Subcutaneous abdominal adipose tissue (tissue), 5 donors: ENCODE measurements around the gene RRP1.
"Not testable (repeated sequence)": the region's sequence is repeated elsewhere in the genome, so short reads cannot be mapped to it uniquely, and the experiment has no call there.

ENCODE experiments used
- H3K27ac ChIP-seq: one replicate; pipeline ENCODE4 v1.7.0; 2013; ENCODE audit warnings: low read depth, mild to moderate bottlenecking, inconsistent platforms, low read length, moderate library complexity
- H3K27me3 ChIP-seq, 5 donors: one replicate each; pipeline ENCODE4 v1.7.0; 2013; ENCODE audit warnings: low read length in 5 of 5, inconsistent platforms in 1 of 5; ENCODE audit not compliant: control insufficient read depth in 5 of 5, insufficient read depth in 4 of 5
- H3K36me3 ChIP-seq, 5 donors: one replicate each; pipeline ENCODE4 v1.7.0; 2013; ENCODE audit warnings: low read length in 5 of 5; ENCODE audit not compliant: control insufficient read depth in 5 of 5, insufficient read depth in 5 of 5
- H3K4me1 ChIP-seq, 5 donors: one replicate each; pipeline ENCODE4 v1.7.0; 2013; ENCODE audit warnings: low read length in 5 of 5, mild to moderate bottlenecking in 3 of 5, moderate library complexity in 1 of 5; ENCODE audit not compliant: control insufficient read depth in 5 of 5, insufficient read depth in 5 of 5
- H3K4me3 ChIP-seq, 5 donors: one replicate each; pipeline ENCODE4 v1.7.0; 2013; ENCODE audit warnings: low read length in 5 of 5, low read depth in 1 of 5
- H3K9ac ChIP-seq, 5 donors: one replicate each; pipeline ENCODE4 v1.7.0; 2013; ENCODE audit warnings: low read length in 5 of 5, mild to moderate bottlenecking in 4 of 5, moderate library complexity in 3 of 5
- H3K9me3 ChIP-seq, 5 donors: one replicate each; pipeline ENCODE4 v1.7.0; 2013; ENCODE audit warnings: low read length in 5 of 5; ENCODE audit not compliant: control insufficient read depth in 5 of 5
- donor health status: healthy.
- donor health status: healthy.
- donor health status: healthy.
- donor health status: healthy.
- donor health status: healthy.

The RRP1 gene

GRCh38 chr21:43814215-43815106 lies 25.1 kb downstream of the RRP1 start:
- H3K4me3 ChIP-seq: no peak overlapping the region
- H3K27ac ChIP-seq: no peak overlapping the region
- H3K4me1 ChIP-seq: peaks cover 7 to 65% (median 39%) of the 10 kb centered on the region in 5 donors
- H3K27me3 ChIP-seq: no peaks in the 10 kb centered on the region
- H3K9ac ChIP-seq: peak overlapping the region in 1 of 5 donors; percentile 4
- H3K36me3 ChIP-seq: no peaks in the 10 kb centered on the region
- peaks cover 0 to 7% (median 7%) of the 10 kb centered on the region in 5 donors for H3K9me3 ChIP-seq

GRCh38 chr21:43815107-43815613 lies 25.8 kb downstream of the RRP1 start:
- Histone ChIP-seq H3K27me3 (no peaks in the 10 kb centered on the region), H3K4me3 (no peak overlapping the region), H3K27ac (no peak overlapping the region), H3K4me1 (peaks cover 7 to 58% (median 39%) of the 10 kb centered on the region in 5 donors), H3K9me3 (peaks cover 0 to 7% (median 7%) of the 10 kb centered on the region in 5 donors), H3K9ac (no peak overlapping the region), H3K36me3 (no peaks in the 10 kb centered on the region)

- H3K27ac ChIP-seq: no peak overlapping the region
- no peak overlapping the region for H3K9ac ChIP-seq
- no peaks in the 10 kb centered on the region for H3K36me3 ChIP-seq
- no peaks in the 10 kb centered on the region for H3K27me3 ChIP-seq
- H3K9me3 ChIP-seq: peaks cover 0 to 7% (median 7%) of the 10 kb centered on the region in 5 donors
- no peak overlapping the region for H3K4me3 ChIP-seq
- peaks cover 5 to 50% (median 30%) of the 10 kb centered on the region in 5 donors for H3K4me1 ChIP-seq
Measured at GRCh38 chr21:43815991-43816390, 26.6 kb downstream of the RRP1 start.

GRCh38 chr21:43816611-43817071 lies 27.3 kb downstream of the RRP1 start:
- Histone ChIP-seq H3K4me3 (no peak overlapping the region), H3K9me3 (peaks cover 0 to 7% (median 7%) of the 10 kb centered on the region in 5 donors), H3K36me3 (no peaks in the 10 kb centered on the region), H3K27ac (no peak overlapping the region), H3K9ac (no peak overlapping the region), H3K27me3 (no peaks in the 10 kb centered on the region), H3K4me1 (peaks cover 4 to 43% (median 24%) of the 10 kb centered on the region in 5 donors)

- H3K4me3 ChIP-seq: no peak overlapping the region
- no peaks in the 10 kb centered on the region for H3K36me3 ChIP-seq
- H3K27ac ChIP-seq: no peak overlapping the region
- H3K9me3 ChIP-seq: peaks cover 0 to 7% (median 7%) of the 10 kb centered on the region in 5 donors
- H3K4me1 ChIP-seq: peaks cover under 1 to 35% (median 18%) of the 10 kb centered on the region in 5 donors
- no peaks in the 10 kb centered on the region for H3K27me3 ChIP-seq
- H3K9ac ChIP-seq: no peak overlapping the region
Measured at GRCh38 chr21:43817157-43818086, 28.0 kb downstream of the RRP1 start.

GRCh38 chr21:43818685-43819084 lies 29.3 kb downstream of the RRP1 start:
- H3K27ac ChIP-seq: no peak overlapping the region

GRCh38 chr21:43819511-43820405 lies 30.4 kb downstream of the RRP1 start:
- Histone ChIP-seq H3K9ac (no peak overlapping the region), H3K9me3 (peaks cover 0 to 7% (median 7%) of the 10 kb centered on the region in 5 donors), H3K27ac (no peak overlapping the region), H3K4me1 (peaks cover 0 to 22% (median 6%) of the 10 kb centered on the region in 5 donors), H3K36me3 (no peaks in the 10 kb centered on the region), H3K27me3 (no peaks in the 10 kb centered on the region), H3K4me3 (no peak overlapping the region)

More at GRCh38 chr21:43818685-43819084, 29.3 kb downstream of the RRP1 start:
- H3K27me3 ChIP-seq: no peaks in the 10 kb centered on the region
- H3K4me1 ChIP-seq: peaks cover 0 to 26% (median 14%) of the 10 kb centered on the region in 5 donors
- H3K36me3 ChIP-seq: no peaks in the 10 kb centered on the region
- no peak overlapping the region for H3K9ac ChIP-seq
- peaks cover 0 to 7% (median 7%) of the 10 kb centered on the region in 5 donors for H3K9me3 ChIP-seq
- no peak overlapping the region for H3K4me3 ChIP-seq

- H3K27me3 ChIP-seq: peaks cover 0 to 2% (median 0%) of the 10 kb centered on the region in 5 donors
- H3K4me3 ChIP-seq: no peak overlapping the region
- H3K27ac ChIP-seq: no peak overlapping the region
- H3K9me3 ChIP-seq: peaks cover 0 to 7% (median 7%) of the 10 kb centered on the region in 5 donors
- H3K4me1 ChIP-seq: peaks cover 0 to 19% (median 4%) of the 10 kb centered on the region in 5 donors
- no peaks in the 10 kb centered on the region for H3K36me3 ChIP-seq
- H3K9ac ChIP-seq: no peak overlapping the region
Measured at GRCh38 chr21:43820466-43820865, 31.1 kb downstream of the RRP1 start.

GRCh38 chr21:43822166-43822565 lies 32.8 kb downstream of the RRP1 start:
- not testable (repeated sequence) for H3K9me3 ChIP-seq, H3K36me3 ChIP-seq, H3K4me3 ChIP-seq, H3K9ac ChIP-seq, H3K27ac ChIP-seq
- peaks cover 0 to 20% (median 5%) of the 10 kb centered on the region in 5 donors for H3K4me1 ChIP-seq
- peaks cover 0 to 15% (median 8%) of the 10 kb centered on the region in 5 donors for H3K27me3 ChIP-seq
